CD4-positive, alpha-beta T cell treated with Interleukin-17A for 1 hour (primary cell): ENCODE measurements around the gene MGAT2.
"Not testable (repeated sequence)": the region's sequence is repeated elsewhere in the genome, so short reads cannot be mapped to it uniquely, and the experiment has no call there.

Source experiments
- DNase-seq: peaks from one replicate; pipeline ENCODE4 v3.0.0-alpha.2; 2020

MGAT2 gene

GRCh38 chr14:49657500-49657899 is 36.9 kb downstream of the MGAT2 start:
- not testable (repeated sequence) for DNase-seq

GRCh38 chr14:49659526-49660455 is 39.2 kb downstream of the MGAT2 start:
- DNase-seq: no peak

GRCh38 chr14:49670475-49670874 is 49.9 kb downstream of the MGAT2 start:
- no peak for DNase-seq
